HG03439 (cell line): ENCODE results near the gene NSUN2.
"Not testable (repeated sequence)": the region's sequence is repeated elsewhere in the genome, so short reads cannot be mapped to it uniquely, and the experiment has no call there.

Source experiments
- ATAC-seq: cut with Tn5 transposase; IDR thresholded peaks from one replicate; pipeline ENCODE4 v1.9.1; 2021; ENCODE audit warnings: mild to moderate bottlenecking, moderate library complexity; ENCODE audit not compliant: unreplicated experiment

Gene NSUN2

DNA sequence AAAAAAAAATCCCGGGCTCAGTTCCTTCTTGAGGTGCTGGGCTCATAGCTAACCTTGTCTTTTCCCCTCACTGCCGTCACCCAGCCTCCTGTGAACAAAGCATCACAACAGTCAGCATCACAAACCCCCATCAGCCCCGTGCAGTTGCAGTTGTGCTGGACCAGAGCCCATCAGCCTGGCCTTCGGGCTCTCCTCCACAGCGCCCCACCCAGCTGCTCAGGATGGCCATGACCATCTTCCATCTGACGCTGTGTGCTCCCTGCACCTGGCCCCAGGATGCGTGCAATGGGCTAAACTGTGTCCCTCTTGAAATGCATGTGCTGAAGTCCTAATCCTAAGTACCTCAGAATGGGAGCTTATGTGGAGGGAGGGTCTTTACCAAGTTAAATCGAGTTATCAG lies 48.1 kb downstream of the NSUN2 start:
- no peak for ATAC-seq

- ATAC-seq = no peak
Observed at GRCh38 chr5:6584101-6584645, 48.7 kb downstream of the NSUN2 start.

GRCh38 chr5:6583049-6583880 lies 49.6 kb downstream of the NSUN2 start:
- no peak for ATAC-seq

DNA sequence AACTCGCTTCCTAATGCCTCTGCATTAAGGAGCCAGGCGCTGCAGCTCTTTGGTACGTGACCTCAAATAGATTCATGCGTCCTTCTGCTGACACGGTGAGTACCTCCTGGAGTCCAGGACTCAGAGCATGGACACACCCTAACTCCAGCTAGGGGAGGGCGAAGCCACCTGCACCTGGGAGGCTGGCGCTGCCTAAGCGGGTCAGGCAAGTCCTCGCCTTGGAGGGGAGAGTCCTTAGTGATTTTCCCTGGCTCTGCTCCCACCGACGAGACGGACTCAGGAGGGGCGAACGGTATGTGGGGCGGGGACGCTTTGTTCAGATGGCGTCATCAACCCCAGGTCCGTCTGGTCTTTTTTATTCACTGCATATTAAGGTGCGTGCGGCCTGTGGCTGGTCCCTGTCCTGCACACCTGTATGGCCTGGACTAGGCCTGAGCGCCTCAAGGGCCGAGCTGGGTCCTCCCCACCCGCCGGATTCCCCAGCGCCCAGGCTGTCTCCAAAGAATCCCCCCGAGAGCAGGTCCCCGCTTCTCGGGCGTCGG lies 50.3 kb downstream of the NSUN2 start:
- no peak for ATAC-seq

- ATAC-seq = no peak
Observed at GRCh38 chr5:6581559-6582426, 51.1 kb downstream of the NSUN2 start.

DNA sequence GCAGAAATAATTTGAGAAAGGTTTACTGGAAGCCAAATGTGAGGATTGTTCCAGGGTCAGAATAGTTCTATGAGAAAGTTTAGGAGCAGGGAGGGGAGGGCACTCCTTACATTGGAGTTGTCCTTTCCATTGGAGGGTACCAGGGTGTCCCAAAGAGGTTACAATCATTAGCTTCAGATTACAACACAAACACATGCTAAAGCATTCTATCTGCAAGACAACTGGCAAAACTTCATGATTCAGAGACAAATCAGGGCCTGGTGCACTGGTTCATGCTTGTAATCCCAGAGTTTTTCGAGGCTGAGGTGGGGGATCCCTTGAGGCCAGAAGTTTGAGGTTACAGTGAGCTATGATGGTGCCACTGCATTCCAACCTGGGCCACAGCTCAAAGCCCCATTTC lies 51.8 kb downstream of the NSUN2 start:
- no peak for ATAC-seq

DNA sequence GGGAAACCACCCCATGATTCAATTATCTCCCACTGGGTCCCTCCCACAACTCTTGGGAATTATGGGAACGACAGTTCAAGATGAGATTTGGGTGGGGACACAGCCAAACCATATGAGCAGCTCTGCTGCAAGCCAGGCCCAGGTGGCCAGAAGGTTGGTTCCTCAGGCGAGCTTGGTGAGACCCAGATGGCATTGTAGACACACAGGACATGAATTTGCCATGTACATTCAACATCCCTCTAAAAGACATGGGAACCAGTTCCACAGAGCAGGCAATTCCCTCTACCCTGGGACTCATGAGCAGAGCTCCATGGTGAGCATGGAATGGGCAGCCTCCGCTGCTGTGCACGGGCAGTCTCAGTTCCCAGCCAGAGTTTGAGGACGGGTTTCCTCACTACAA lies 53.3 kb downstream of the NSUN2 start:
- ATAC-seq = no peak

DNA sequence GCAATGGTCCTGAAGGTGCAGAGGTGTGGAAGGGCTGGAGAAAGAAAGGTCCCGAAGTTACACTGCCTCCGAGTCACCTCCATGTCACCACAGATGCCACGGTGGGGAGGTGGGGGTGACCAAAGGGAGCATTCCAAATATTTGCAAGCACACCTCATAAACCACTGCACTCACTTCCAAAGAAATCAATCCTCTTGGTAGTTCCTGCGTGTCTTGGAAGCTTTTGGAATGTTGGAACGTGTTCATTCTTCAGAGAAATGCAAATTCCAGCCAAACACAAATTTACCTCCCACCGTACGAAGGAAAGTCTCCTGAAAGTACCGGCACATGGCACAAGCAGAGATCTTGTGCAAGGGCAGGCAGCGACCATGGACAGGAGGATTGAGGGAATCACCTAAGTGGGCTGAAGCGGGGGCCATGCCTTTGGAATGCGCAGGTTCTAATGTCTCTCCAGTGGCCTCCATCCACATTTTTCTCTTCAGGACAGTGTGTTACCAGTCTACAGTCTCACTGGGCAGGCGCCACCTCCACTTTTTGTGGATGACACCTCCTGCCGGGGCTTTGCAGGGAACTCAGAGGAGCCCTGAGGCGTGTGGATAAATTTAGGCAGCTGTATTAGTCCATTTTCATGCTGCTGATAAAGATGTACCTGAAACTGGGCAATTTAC lies 54.0 kb downstream of the NSUN2 start:
- ATAC-seq = no peak

GRCh38 chr5:6576861-6577501 lies 55.9 kb downstream of the NSUN2 start:
- no peak for ATAC-seq

DNA sequence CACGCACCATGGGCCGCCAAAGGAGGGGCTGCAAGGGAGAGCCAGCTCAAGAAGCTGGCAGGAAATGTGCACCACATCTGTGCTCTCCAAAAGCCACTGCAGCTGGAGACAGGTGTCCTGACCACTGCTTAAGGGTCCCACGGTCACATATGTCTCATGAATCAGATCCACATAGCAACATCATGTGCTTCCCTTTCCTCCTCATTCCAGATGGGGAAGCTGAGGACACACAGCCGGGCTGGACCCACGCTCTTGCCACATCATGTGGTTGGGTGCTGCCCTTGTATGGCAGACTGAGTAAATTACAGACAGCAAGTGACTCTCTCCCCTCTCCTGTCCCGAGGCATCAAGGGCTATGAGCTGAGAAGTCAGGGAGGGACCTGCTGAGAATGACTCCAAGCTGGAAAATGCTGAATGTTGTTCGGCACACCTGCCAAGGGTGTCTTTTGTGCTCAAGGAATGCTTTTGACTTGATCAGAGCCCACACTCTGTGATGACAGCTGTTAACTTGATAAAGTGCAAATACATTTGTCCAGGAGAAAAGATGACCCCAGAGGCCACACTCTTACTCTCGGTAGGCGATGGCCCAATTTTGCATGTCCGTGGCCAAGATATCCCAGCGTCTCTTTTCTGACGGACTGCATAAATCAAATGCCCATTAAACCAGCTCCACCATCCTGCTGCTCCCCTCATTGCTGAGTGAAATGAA lies 58.2 kb downstream of the NSUN2 start:
- ATAC-seq = no peak

DNA sequence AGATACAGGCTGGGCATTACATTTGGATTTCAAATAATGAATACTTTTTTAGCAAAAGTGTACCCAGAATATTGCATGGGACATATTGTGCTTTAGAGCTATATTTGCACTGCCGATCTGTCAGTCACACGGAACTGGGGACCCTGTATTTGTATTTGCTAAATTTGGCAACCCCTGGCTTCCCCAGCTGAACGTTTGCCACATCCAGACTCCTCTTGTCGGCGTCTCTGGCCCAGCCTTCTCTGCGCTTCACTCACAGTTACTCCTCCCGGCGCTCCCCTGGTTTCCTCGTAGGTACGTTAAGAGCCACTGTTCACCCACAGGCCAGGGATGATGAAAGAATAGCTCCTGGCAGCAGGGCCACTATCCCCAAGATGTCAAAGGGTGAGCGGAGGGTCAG lies 58.7 kb downstream of the NSUN2 start:
- ATAC-seq = no peak

DNA sequence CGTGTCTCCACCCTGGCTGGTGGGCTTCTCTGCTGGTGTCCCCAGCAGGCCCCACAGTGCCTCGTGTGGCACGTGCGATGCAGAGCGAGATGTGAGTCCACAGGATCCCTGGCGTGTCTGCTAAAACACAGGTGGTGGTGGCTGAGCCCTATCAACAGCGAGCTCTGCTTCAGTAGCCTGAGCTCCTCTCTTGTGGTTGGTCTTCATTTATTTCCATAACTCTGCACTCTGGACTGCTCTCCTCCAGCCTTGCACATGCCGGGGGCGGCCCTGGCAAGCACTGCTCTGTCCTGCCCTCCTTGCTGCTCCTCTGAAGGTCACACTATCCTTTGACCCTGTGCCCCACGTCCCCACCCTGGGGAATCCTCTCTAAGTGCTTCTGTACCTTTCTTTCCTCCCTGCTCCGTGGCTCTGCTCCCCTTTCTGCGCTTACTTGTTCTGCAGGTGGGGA lies 59.2 kb downstream of the NSUN2 start:
- no peak for ATAC-seq

- no peak for ATAC-seq
Observed at GRCh38 chr5:6572825-6573380, 59.9 kb downstream of the NSUN2 start.

DNA sequence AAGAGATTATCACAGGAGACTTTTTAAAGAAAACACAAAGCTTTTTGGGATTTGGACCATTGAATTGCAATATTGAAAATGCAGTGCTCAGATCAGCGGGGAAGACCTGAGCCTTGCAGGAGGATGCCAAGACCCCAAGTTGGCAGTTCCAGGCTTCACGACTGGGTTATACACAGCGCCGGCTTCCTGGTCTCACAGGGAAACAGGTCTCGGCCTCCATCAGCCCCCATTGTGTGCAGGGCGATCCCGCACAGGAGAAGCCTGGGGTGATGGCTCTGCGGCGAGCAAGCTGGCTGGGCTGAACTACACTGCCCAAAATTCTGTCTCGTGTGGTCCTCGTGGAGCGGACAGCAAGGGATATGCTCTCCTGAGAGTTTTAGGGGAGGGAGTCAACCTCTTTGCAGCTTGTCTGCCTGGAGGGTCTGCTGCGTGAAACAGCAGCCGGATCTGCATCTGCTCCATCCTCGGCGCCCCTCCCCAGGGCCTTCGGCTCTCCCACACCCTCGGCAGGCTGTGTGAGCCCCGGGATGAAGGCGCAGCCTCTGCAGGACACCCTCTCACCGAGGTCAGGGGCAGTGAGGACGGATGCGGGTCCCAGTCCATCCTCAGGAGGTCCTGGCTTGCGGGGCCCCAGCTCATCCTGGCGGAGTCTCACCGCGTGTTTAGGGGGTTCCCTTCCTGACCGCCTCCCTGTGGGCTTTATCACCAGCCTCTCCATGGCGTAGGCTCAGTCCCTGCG lies 60.6 kb downstream of the NSUN2 start:
- no peak for ATAC-seq

GRCh38 chr5:6571607-6572006 lies 61.2 kb downstream of the NSUN2 start:
- not testable (repeated sequence) for ATAC-seq

GRCh38 chr5:6570530-6570929 lies 62.3 kb downstream of the NSUN2 start:
- ATAC-seq = no peak

- ATAC-seq = no peak
Observed at GRCh38 chr5:6568889-6569288, 64.0 kb downstream of the NSUN2 start.

DNA sequence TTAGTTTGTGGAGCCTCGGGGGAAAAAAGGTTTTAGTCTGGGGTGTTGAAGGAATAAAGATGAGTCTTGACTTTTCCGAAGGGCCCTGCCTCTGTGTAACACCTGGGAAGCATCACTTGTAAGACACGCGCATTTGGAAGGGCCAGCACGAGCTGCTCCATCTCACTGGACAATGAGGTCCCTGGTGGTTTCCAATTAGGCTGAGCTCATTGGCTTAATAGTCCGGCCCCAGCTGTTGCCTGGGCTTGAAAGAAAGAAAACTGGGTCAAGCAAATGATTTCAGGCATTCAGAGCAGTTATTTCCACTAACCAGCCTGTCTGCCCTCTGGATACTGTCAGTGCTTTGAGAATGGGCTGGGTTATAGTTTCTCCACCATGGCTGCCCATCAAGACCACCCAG lies 64.5 kb downstream of the NSUN2 start:
- ATAC-seq = no peak

GRCh38 chr5:6567835-6568234 lies 65.0 kb downstream of the NSUN2 start:
- ATAC-seq = no peak
